Measurements from ENCODE around the gene CACNA2D4. TPM values are rescaled to one million over a fixed set of nuclear protein-coding genes. Genes with fewer than 3 reads are reported as not detected.

Gene CACNA2D4
- total RNA-seq, 1 donor = 0.72 TPM

GRCh38 chr12:1935700-1936378 is 17.4 kb upstream of the CACNA2D4 start:
- peak; percentile 64 for DNase-seq (ENCODE audit: insufficient read length, low spot score, missing footprints)
- Histone ChIP-seq H3K27ac (ENCODE audit: low read depth, low read length) (no peak overlapping the region), H4K20me1 (ENCODE audit: insufficient read depth, low read length) (peaks cover 2% of the 10 kb centered on the region), H3K9me3 (ENCODE audit: low read depth, low read length) (no peaks in the 10 kb centered on the region), H3K4me2 (ENCODE audit: insufficient read depth, low read length) (peak overlapping the region; percentile 72), H3K79me2 (ENCODE audit: insufficient read depth, low read length) (no peaks in the 10 kb centered on the region), H2AFZ (ENCODE audit: low read length) (no peak overlapping the region), H3K4me1 (ENCODE audit: insufficient read depth, low read length) (peaks cover 33% of the 10 kb centered on the region), H3K27me3 (ENCODE audit: insufficient read depth, low read length) (peaks cover 15% of the 10 kb centered on the region), H3K36me3 (ENCODE audit: insufficient read depth, low read length) (peaks cover 9% of the 10 kb centered on the region), H3K4me3 (ENCODE audit: insufficient read depth, low read length) (peak overlapping the region; percentile 41)
- no peak for TF ChIP-seq CTCF (IDR thresholded peaks at IDR 0.05; ENCODE audit: extremely low read depth, low read depth, low read length)

- H2AFZ ChIP-seq (ENCODE audit: low read length) = no peak overlapping the region
- H4K20me1 ChIP-seq (ENCODE audit: insufficient read depth, low read length) = peaks cover 2% of the 10 kb centered on the region
- no peak overlapping the region for H3K4me3 ChIP-seq (ENCODE audit: insufficient read depth, low read length)
- H3K4me1 ChIP-seq (ENCODE audit: insufficient read depth, low read length) = peaks cover 33% of the 10 kb centered on the region
- H3K4me2 ChIP-seq (ENCODE audit: insufficient read depth, low read length) = no peak overlapping the region
- TF ChIP-seq CTCF (IDR thresholded peaks at IDR 0.05; ENCODE audit: extremely low read depth, low read depth, low read length) = no peak
- no peak overlapping the region for H3K27ac ChIP-seq (ENCODE audit: low read depth, low read length)
- no peaks in the 10 kb centered on the region for H3K79me2 ChIP-seq (ENCODE audit: insufficient read depth, low read length)
- peaks cover 17% of the 10 kb centered on the region for H3K27me3 ChIP-seq (ENCODE audit: insufficient read depth, low read length)
- DNase-seq (ENCODE audit: insufficient read length, low spot score, missing footprints) = no peak
- H3K9me3 ChIP-seq (ENCODE audit: low read depth, low read length) = no peaks in the 10 kb centered on the region
- H3K36me3 ChIP-seq (ENCODE audit: insufficient read depth, low read length) = peaks cover 9% of the 10 kb centered on the region
Observed at GRCh38 chr12:1935242-1935641, 16.8 kb upstream of the CACNA2D4 start.

DNA sequence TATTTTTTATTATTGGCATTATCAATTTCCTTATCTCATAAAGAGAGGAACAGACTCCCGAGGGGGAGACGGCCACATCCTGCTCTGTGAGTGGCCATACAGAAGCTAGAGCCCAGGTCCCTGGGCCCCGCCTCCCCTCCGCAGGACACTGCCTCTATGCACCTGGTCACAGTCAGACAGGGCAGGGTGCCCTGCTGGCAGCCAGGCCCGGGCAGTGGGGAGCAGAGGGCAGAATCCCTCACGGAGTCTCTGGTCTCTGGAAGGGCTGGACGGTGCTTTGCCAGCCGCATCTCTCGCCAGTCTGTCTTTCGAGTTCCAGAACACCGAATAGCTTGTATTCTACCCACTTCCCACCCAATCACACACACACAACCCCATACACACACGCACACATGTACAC is 16.4 kb upstream of the CACNA2D4 start:
- Histone ChIP-seq H4K20me1 (ENCODE audit: insufficient read depth, low read length) (peaks cover 2% of the 10 kb centered on the region), H2AFZ (ENCODE audit: low read length) (no peak overlapping the region), H3K79me2 (ENCODE audit: insufficient read depth, low read length) (no peaks in the 10 kb centered on the region), H3K36me3 (ENCODE audit: insufficient read depth, low read length) (peaks cover 9% of the 10 kb centered on the region), H3K27me3 (ENCODE audit: insufficient read depth, low read length) (peaks cover 21% of the 10 kb centered on the region), H3K27ac (ENCODE audit: low read depth, low read length) (no peak overlapping the region), H3K4me3 (ENCODE audit: insufficient read depth, low read length) (no peak overlapping the region), H3K4me2 (ENCODE audit: insufficient read depth, low read length) (no peak overlapping the region), H3K4me1 (ENCODE audit: insufficient read depth, low read length) (peaks cover 31% of the 10 kb centered on the region), H3K9me3 (ENCODE audit: low read depth, low read length) (no peaks in the 10 kb centered on the region)
- no peak for TF ChIP-seq CTCF (IDR thresholded peaks at IDR 0.05; ENCODE audit: extremely low read depth, low read depth, low read length)
- DNase-seq (ENCODE audit: insufficient read length, low spot score, missing footprints) = no peak

DNA sequence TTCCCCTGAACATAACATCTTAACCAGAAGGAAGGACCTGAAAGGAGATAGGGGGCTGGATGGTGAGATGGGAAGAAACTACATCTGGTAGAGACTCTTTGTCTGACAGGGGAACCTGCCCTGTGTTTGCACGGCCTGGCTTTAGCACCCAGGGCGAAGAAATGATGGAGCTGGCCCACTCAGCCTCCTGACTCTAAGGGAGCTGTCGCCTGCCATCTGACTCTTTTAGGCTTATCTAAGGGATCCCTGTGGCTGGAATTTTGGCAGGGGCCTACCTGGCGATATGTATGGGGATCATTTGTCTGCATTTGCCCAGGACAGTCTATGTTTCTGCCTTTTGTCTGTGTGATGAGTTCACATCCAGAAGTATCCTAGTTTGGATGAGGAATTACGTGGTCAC is 15.6 kb upstream of the CACNA2D4 start:
- Histone ChIP-seq H3K4me1 (ENCODE audit: insufficient read depth, low read length) (peaks cover 28% of the 10 kb centered on the region), H3K79me2 (ENCODE audit: insufficient read depth, low read length) (no peaks in the 10 kb centered on the region), H4K20me1 (ENCODE audit: insufficient read depth, low read length) (peaks cover 2% of the 10 kb centered on the region), H3K9me3 (ENCODE audit: low read depth, low read length) (no peaks in the 10 kb centered on the region), H3K4me2 (ENCODE audit: insufficient read depth, low read length) (no peak overlapping the region), H3K27me3 (ENCODE audit: insufficient read depth, low read length) (peaks cover 22% of the 10 kb centered on the region), H2AFZ (ENCODE audit: low read length) (no peak overlapping the region), H3K4me3 (ENCODE audit: insufficient read depth, low read length) (no peak overlapping the region), H3K27ac (ENCODE audit: low read depth, low read length) (no peak overlapping the region), H3K36me3 (ENCODE audit: insufficient read depth, low read length) (peaks cover 9% of the 10 kb centered on the region)
- DNase-seq (ENCODE audit: insufficient read length, low spot score, missing footprints) = peak; percentile 64
- TF ChIP-seq CTCF (IDR thresholded peaks at IDR 0.05; ENCODE audit: extremely low read depth, low read depth, low read length) = no peak
